ENCODE measurements around the gene CALHM2. TPM values are rescaled to one million over a fixed set of nuclear protein-coding genes. Genes with fewer than 3 reads are reported as not detected.

CALHM2 gene
- total RNA-seq, 1 donor from 2014 or later = 0.44 TPM

- Mint-ChIP-seq H3K9me3 (ENCODE audit: unreplicated experiment) (peaks cover 8% of the 10 kb centered on the region), H3K4me3 (ENCODE audit: unreplicated experiment) (no peak overlapping the region), H3K27me3 (ENCODE audit: unreplicated experiment) (peaks cover 2% of the 10 kb centered on the region), H3K27ac (ENCODE audit: unreplicated experiment) (no peak overlapping the region), H3K4me1 (ENCODE audit: low read depth, unreplicated experiment) (peaks cover 7% of the 10 kb centered on the region), H3K36me3 (ENCODE audit: unreplicated experiment) (peaks cover 8% of the 10 kb centered on the region)
- no peak for TF ChIP-seq CTCF (IDR thresholded peaks at IDR 0.05; ENCODE audit: partially characterized antibody, unreplicated experiment)
- DNase-seq = no peak
These were observed 6.2 kb downstream of the CALHM2 start for GRCh38 chr10:103445767-103446567.

GRCh38 chr10:103445366-103445765, 6.8 kb downstream of the CALHM2 start:
- DNase-seq = no peak
- Mint-ChIP-seq H3K27me3 (ENCODE audit: unreplicated experiment) (peaks cover 2% of the 10 kb centered on the region), H3K9me3 (ENCODE audit: unreplicated experiment) (peaks cover 6% of the 10 kb centered on the region), H3K27ac (ENCODE audit: unreplicated experiment) (no peak overlapping the region), H3K4me1 (ENCODE audit: low read depth, unreplicated experiment) (peaks cover 7% of the 10 kb centered on the region), H3K36me3 (ENCODE audit: unreplicated experiment) (peaks cover 8% of the 10 kb centered on the region), H3K4me3 (ENCODE audit: unreplicated experiment) (no peak overlapping the region)
- no peak for TF ChIP-seq CTCF (IDR thresholded peaks at IDR 0.05; ENCODE audit: partially characterized antibody, unreplicated experiment)

GRCh38 chr10:103444478-103444877, 7.7 kb downstream of the CALHM2 start:
- Mint-ChIP-seq H3K36me3 (ENCODE audit: unreplicated experiment) (peaks cover 8% of the 10 kb centered on the region), H3K27me3 (ENCODE audit: unreplicated experiment) (peaks cover 2% of the 10 kb centered on the region)

GRCh38 chr10:103443475-103444185, 8.5 kb downstream of the CALHM2 start:
- TF ChIP-seq CTCF (IDR thresholded peaks at IDR 0.05; ENCODE audit: partially characterized antibody, unreplicated experiment) = no peak
- H3K27me3 Mint-ChIP-seq (ENCODE audit: unreplicated experiment) = peaks cover 2% of the 10 kb centered on the region
- H3K36me3 Mint-ChIP-seq (ENCODE audit: unreplicated experiment) = peaks cover 5% of the 10 kb centered on the region
- H3K27ac Mint-ChIP-seq (ENCODE audit: unreplicated experiment) = no peak overlapping the region
- H3K4me3 Mint-ChIP-seq (ENCODE audit: unreplicated experiment) = no peak overlapping the region
- no peak for DNase-seq
- peaks cover 4% of the 10 kb centered on the region for H3K9me3 Mint-ChIP-seq (ENCODE audit: unreplicated experiment)
- peaks cover 6% of the 10 kb centered on the region for H3K4me1 Mint-ChIP-seq (ENCODE audit: low read depth, unreplicated experiment)

More at GRCh38 chr10:103444478-103444877, 7.7 kb downstream of the CALHM2 start:
- Mint-ChIP-seq H3K9me3 (ENCODE audit: unreplicated experiment) (peaks cover 7% of the 10 kb centered on the region), H3K27ac (ENCODE audit: unreplicated experiment) (no peak overlapping the region), H3K4me3 (ENCODE audit: unreplicated experiment) (no peak overlapping the region), H3K4me1 (ENCODE audit: low read depth, unreplicated experiment) (peaks cover 7% of the 10 kb centered on the region)
- DNase-seq = no peak
- TF ChIP-seq CTCF (IDR thresholded peaks at IDR 0.05; ENCODE audit: partially characterized antibody, unreplicated experiment) = no peak

- H3K27me3 Mint-ChIP-seq (ENCODE audit: unreplicated experiment) = no peaks in the 10 kb centered on the region
- no peaks in the 10 kb centered on the region for H3K36me3 Mint-ChIP-seq (ENCODE audit: unreplicated experiment)
- H3K27ac Mint-ChIP-seq (ENCODE audit: unreplicated experiment) = no peak overlapping the region
- no peak overlapping the region for H3K4me3 Mint-ChIP-seq (ENCODE audit: unreplicated experiment)
- no peak for DNase-seq
- TF ChIP-seq CTCF (IDR thresholded peaks at IDR 0.05; ENCODE audit: partially characterized antibody, unreplicated experiment) = no peak
- peaks cover 2% of the 10 kb centered on the region for H3K9me3 Mint-ChIP-seq (ENCODE audit: unreplicated experiment)
- H3K4me1 Mint-ChIP-seq (ENCODE audit: low read depth, unreplicated experiment) = no peaks in the 10 kb centered on the region
These were observed 10.1 kb downstream of the CALHM2 start for GRCh38 chr10:103442031-103442461.

Measured in glutamatergic neuron (in vitro differentiated cells).